RKO (cell line): ENCODE measurements around the gene HSFX3.
A peak's percentile ranks its signal among the peaks of the same experiment; 100 is the strongest.
"Not testable (repeated sequence)": the region's sequence is repeated elsewhere in the genome, so short reads cannot be mapped to it uniquely, and the experiment has no call there.

ENCODE experiments used
- DNase-seq: peaks from one replicate; pipeline ENCODE4 v3.0.0-alpha.2; 2016; ENCODE audit warnings: low spot score

Gene HSFX3

GRCh38 chrX:149517308-149517707 is 32.4 kb downstream of the HSFX3 start:
- DNase-seq, result no peak

- DNase-seq, result no peak
Measured at GRCh38 chrX:149516604-149517003, 33.1 kb downstream of the HSFX3 start.

- no peak for DNase-seq
Measured at GRCh38 chrX:149515954-149516602, 33.6 kb downstream of the HSFX3 start.

GRCh38 chrX:149513825-149514428 is 35.8 kb downstream of the HSFX3 start:
- DNase-seq, result no peak

GRCh38 chrX:149512225-149512885 is 37.4 kb downstream of the HSFX3 start:
- peak; percentile 41 for DNase-seq

- DNase-seq, result no peak
Measured at GRCh38 chrX:149511081-149511480, 38.6 kb downstream of the HSFX3 start.

GRCh38 chrX:149510386-149510785 is 39.3 kb downstream of the HSFX3 start:
- no peak for DNase-seq

GRCh38 chrX:149508467-149508866 is 41.3 kb downstream of the HSFX3 start:
- DNase-seq, result no peak

GRCh38 chrX:149506349-149506748 is 43.4 kb downstream of the HSFX3 start:
- no peak for DNase-seq

GRCh38 chrX:149505671-149506070 is 44.1 kb downstream of the HSFX3 start:
- no peak for DNase-seq

- DNase-seq, result peak; percentile 85
Measured at GRCh38 chrX:149504915-149505651, 44.6 kb downstream of the HSFX3 start, which contains the start of gene IDS. Gene IDS, minus strand, starts transcription at chrX:149505306. Its CDS starts 169 bp downstream, at chrX:149505137.

- DNase-seq, result peak; percentile 32
Measured at GRCh38 chrX:149504226-149504914, 45.4 kb downstream of the HSFX3 start.

- DNase-seq, result peak; percentile 13
Measured at GRCh38 chrX:149503446-149503845, 46.3 kb downstream of the HSFX3 start.

GRCh38 chrX:149502923-149503322 is 46.8 kb downstream of the HSFX3 start:
- DNase-seq, result not testable (repeated sequence)

- DNase-seq, result no peak
Measured at GRCh38 chrX:149499766-149500165, 50.0 kb downstream of the HSFX3 start.

GRCh38 chrX:149498767-149499166 is 51.0 kb downstream of the HSFX3 start:
- no peak for DNase-seq
